Gastroesophageal sphincter (tissue), 3 donors: ENCODE data around the gene SAAL1.

ENCODE experiments used
- CTCF ChIP-seq, 4 experiments: fragments of 200-600 bp in 2 of 4; fragments of 450-650 bp in 2 of 4; sonication (generic) in 1 of 4; IDR thresholded peaks; one replicate each; pipeline ENCODE4 v1.5.1; 2017 to 2019; ENCODE audit warnings: antibody characterized with exemption in 4 of 4, mild to moderate bottlenecking in 2 of 4, moderate library complexity in 2 of 4
- EP300 ChIP-seq: sonication (generic); formaldehyde crosslinking; IDR thresholded peaks from one replicate; pipeline ENCODE4 v1.6.1; 2017; ENCODE audit warnings: antibody characterized with exemption, mild to moderate bottlenecking
- POLR2A ChIP-seq, 2 donors: fragments of 450-650 bp; IDR thresholded peaks; one replicate each; pipeline ENCODE4 v1.6.1; 2017; ENCODE audit warnings: antibody characterized with exemption in 2 of 2, mild to moderate bottlenecking in 2 of 2, moderate library complexity in 1 of 2

- TF ChIP-seq EP300 = no peak
- no peak for TF ChIP-seq CTCF (IDR thresholded peaks at IDR 0.05)
- no peak for TF ChIP-seq POLR2A (IDR thresholded peaks at IDR 0.05)
Observed at GRCh38 chr11:18145025-18145424, 39.1 kb upstream of the SAAL1 start.
